ENCODE data around the gene CLCC1. TPM values are rescaled to one million over a fixed set of nuclear protein-coding genes. Genes with fewer than 3 reads are reported as not detected.

CLCC1 gene
- total and polyA plus RNA-seq, 4 donors, result 9.7 to 29.2 (median 19.8) TPM

GRCh38 chr1:108983114-108983513 lies 19.8 kb upstream of the CLCC1 start:
- WGBS, 2 donors, result 90 to 94% methylated on average over 4 of the region's 4 CpGs
- TF ChIP-seq CTCF (IDR thresholded peaks at IDR 0.05; ENCODE audit: control extremely low read depth, extremely low read depth), result no peak

GRCh38 chr1:108976658-108977057 lies 13.4 kb upstream of the CLCC1 start:
- Histone ChIP-seq H3K9ac (ENCODE audit: insufficient read depth in 1 of 2, low read length in 2 of 2) (no peak overlapping the region), H3K9me3 (ENCODE audit: control insufficient read depth in 4 of 4, insufficient read depth in 3 of 4, low read length in 3 of 4) (no peaks in the 10 kb centered on the region), H3K4me3 (no peak overlapping the region), H3K27ac (ENCODE audit: low read depth in 1 of 2, low read length in 1 of 2) (no peak overlapping the region), H3K27me3 (ENCODE audit: control insufficient read depth in 3 of 3, insufficient read depth in 3 of 3, low read length in 2 of 3) (no peaks in the 10 kb centered on the region), H3K4me1 (ENCODE audit: control insufficient read depth in 5 of 5, insufficient read depth in 5 of 5, low read length in 5 of 5) (no peaks in the 10 kb centered on the region), H3K36me3 (ENCODE audit: control insufficient read depth in 4 of 4, insufficient read depth in 4 of 4, low read length in 4 of 4) (peaks cover 0 to 13% (median 6%) of the 10 kb centered on the region in 4 donors)
- DNase-seq, result no peak
- no peak for ATAC-seq (ENCODE audit: insufficient read depth, low FRiP score)
- no peak for TF ChIP-seq CTCF (IDR thresholded peaks at IDR 0.05; ENCODE audit: control extremely low read depth, extremely low read depth)
- 86 to 91% methylated on average over 4 of the region's 4 CpGs for WGBS, 2 donors

More at GRCh38 chr1:108983114-108983513, 19.8 kb upstream of the CLCC1 start:
- Histone ChIP-seq H3K27ac (ENCODE audit: low read depth in 1 of 2, low read length in 1 of 2) (no peak overlapping the region), H3K9ac (ENCODE audit: insufficient read depth in 1 of 2, low read length in 2 of 2) (no peak overlapping the region), H3K27me3 (ENCODE audit: control insufficient read depth in 3 of 3, insufficient read depth in 3 of 3, low read length in 2 of 3) (no peaks in the 10 kb centered on the region), H3K4me3 (no peak overlapping the region), H3K36me3 (ENCODE audit: control insufficient read depth in 4 of 4, insufficient read depth in 4 of 4, low read length in 4 of 4) (peaks cover 0 to 12% (median 5%) of the 10 kb centered on the region in 4 donors), H3K9me3 (ENCODE audit: control insufficient read depth in 4 of 4, insufficient read depth in 3 of 4, low read length in 3 of 4) (no peaks in the 10 kb centered on the region), H3K4me1 (ENCODE audit: control insufficient read depth in 5 of 5, insufficient read depth in 5 of 5, low read length in 5 of 5) (peaks cover 0 to 3% (median 0%) of the 10 kb centered on the region in 5 donors)
- ATAC-seq (ENCODE audit: insufficient read depth, low FRiP score) (no peak), DNase-seq (no peak)

GRCh38 chr1:108972951-108973350 lies 9.7 kb upstream of the CLCC1 start:
- Histone ChIP-seq H3K9ac (ENCODE audit: insufficient read depth in 1 of 2, low read length in 2 of 2) (no peak overlapping the region), H3K36me3 (ENCODE audit: control insufficient read depth in 4 of 4, insufficient read depth in 4 of 4, low read length in 4 of 4) (peaks cover 5 to 12% (median 10%) of the 10 kb centered on the region in 4 donors), H3K27me3 (ENCODE audit: control insufficient read depth in 3 of 3, insufficient read depth in 3 of 3, low read length in 2 of 3) (no peaks in the 10 kb centered on the region), H3K27ac (ENCODE audit: low read depth in 1 of 2, low read length in 1 of 2) (no peak overlapping the region), H3K9me3 (ENCODE audit: control insufficient read depth in 4 of 4, insufficient read depth in 3 of 4, low read length in 3 of 4) (no peaks in the 10 kb centered on the region), H3K4me1 (ENCODE audit: control insufficient read depth in 5 of 5, insufficient read depth in 5 of 5, low read length in 5 of 5) (no peaks in the 10 kb centered on the region), H3K4me3 (no peak overlapping the region)
- DNase-seq, result no peak
- 89 to 96% methylated on average over 1 of the region's 1 CpG for WGBS, 2 donors
- no peak for TF ChIP-seq CTCF (IDR thresholded peaks at IDR 0.05; ENCODE audit: control extremely low read depth, extremely low read depth)
- no peak for ATAC-seq (ENCODE audit: insufficient read depth, low FRiP score)

GRCh38 chr1:108969346-108969745 lies 6.1 kb upstream of the CLCC1 start:
- DNase-seq, result no peak
- Histone ChIP-seq H3K27ac (ENCODE audit: low read depth in 1 of 2, low read length in 1 of 2) (no peak overlapping the region), H3K36me3 (ENCODE audit: control insufficient read depth in 4 of 4, insufficient read depth in 4 of 4, low read length in 4 of 4) (peaks cover 5 to 7% (median 6%) of the 10 kb centered on the region in 4 donors), H3K4me1 (ENCODE audit: control insufficient read depth in 5 of 5, insufficient read depth in 5 of 5, low read length in 5 of 5) (no peaks in the 10 kb centered on the region), H3K27me3 (ENCODE audit: control insufficient read depth in 3 of 3, insufficient read depth in 3 of 3, low read length in 2 of 3) (no peaks in the 10 kb centered on the region), H3K9ac (ENCODE audit: insufficient read depth in 1 of 2, low read length in 2 of 2) (no peak overlapping the region), H3K9me3 (ENCODE audit: control insufficient read depth in 4 of 4, insufficient read depth in 3 of 4, low read length in 3 of 4) (no peaks in the 10 kb centered on the region), H3K4me3 (no peak overlapping the region)
- TF ChIP-seq CTCF (IDR thresholded peaks at IDR 0.05; ENCODE audit: control extremely low read depth, extremely low read depth), result no peak
- ATAC-seq (ENCODE audit: insufficient read depth, low FRiP score), result no peak
